NCI-H2081 treated with DMSO at 0.1 percent for 48 hours (cell line): ENCODE data around the gene CDRT15L2.
"Not testable (repeated sequence)": the region's sequence is repeated elsewhere in the genome, so short reads cannot be mapped to it uniquely, and the experiment has no call there.

Experiments used
- DNase-seq: peaks from one replicate; lab custom pipeline; 2025; lab: John Stamatoyannopoulos, UW

The CDRT15L2 gene

GRCh38 chr17:20575071-20575470, 4.5 kb upstream of the CDRT15L2 start:
- not testable (repeated sequence) for DNase-seq

GRCh38 chr17:20583891-20584577, 4.5 kb downstream of the CDRT15L2 start:
- DNase-seq: not testable (repeated sequence)

GRCh38 chr17:20588744-20589453, 9.4 kb downstream of the CDRT15L2 start:
- not testable (repeated sequence) for DNase-seq

- not testable (repeated sequence) for DNase-seq
Measured at GRCh38 chr17:20589454-20589810, 9.9 kb downstream of the CDRT15L2 start.

- DNase-seq: not testable (repeated sequence)
Measured at GRCh38 chr17:20591040-20591439, 11.5 kb downstream of the CDRT15L2 start.

- not testable (repeated sequence) for DNase-seq
Measured at GRCh38 chr17:20605568-20605967, 26.0 kb downstream of the CDRT15L2 start.

GRCh38 chr17:20609490-20609889, 30.0 kb downstream of the CDRT15L2 start:
- DNase-seq: not testable (repeated sequence)

GRCh38 chr17:20611309-20611708, 31.8 kb downstream of the CDRT15L2 start:
- DNase-seq: no peak

- no peak for DNase-seq
Measured at GRCh38 chr17:20612635-20613034, 33.1 kb downstream of the CDRT15L2 start.

GRCh38 chr17:20613248-20613647, 33.7 kb downstream of the CDRT15L2 start:
- DNase-seq: no peak

GRCh38 chr17:20613905-20614304, 34.4 kb downstream of the CDRT15L2 start:
- no peak for DNase-seq

GRCh38 chr17:20615461-20615860, 35.9 kb downstream of the CDRT15L2 start:
- DNase-seq: not testable (repeated sequence)
